Right forelimb (tissue), 1 donor: Measurements from ENCODE around the gene THBS3.
"Not testable (repeated sequence)": the region's sequence is repeated elsewhere in the genome, so short reads cannot be mapped to it uniquely, and the experiment has no call there.

Experiments
- DNase-seq: peaks from one replicate; pipeline ENCODE4 v3.0.0-alpha.2; 2018

Gene THBS3

GRCh38 chr1:155172732-155173477 is 34.8 kb downstream of the THBS3 start, which contains the start of gene KRTCAP2:
KRTCAP2 (minus strand) TSS chr1:155173304; CDS start chr1:155173224, 80 bp downstream.
- DNase-seq: peak; percentile 92

- DNase-seq: no peak
These were observed 35.6 kb downstream of the THBS3 start for GRCh38 chr1:155171836-155172731.

GRCh38 chr1:155170806-155171205 is 36.9 kb downstream of the THBS3 start:
- no peak for DNase-seq

- DNase-seq: no peak
These were observed 37.5 kb downstream of the THBS3 start for GRCh38 chr1:155170101-155170785.

GRCh38 chr1:155169541-155169940 is 38.2 kb downstream of the THBS3 start:
- no peak for DNase-seq

- no peak for DNase-seq
These were observed 39.1 kb downstream of the THBS3 start for GRCh38 chr1:155168456-155169210.

- not testable (repeated sequence) for DNase-seq
These were observed 39.6 kb downstream of the THBS3 start for GRCh38 chr1:155168105-155168445.

GRCh38 chr1:155167166-155168104 is 40.3 kb downstream of the THBS3 start:
- DNase-seq: peak; percentile 88

- peak; percentile 65 for DNase-seq
These were observed 41.1 kb downstream of the THBS3 start for GRCh38 chr1:155166471-155167165.

- no peak for DNase-seq
These were observed 41.6 kb downstream of the THBS3 start for GRCh38 chr1:155166051-155166470.

GRCh38 chr1:155164625-155165024 is 43.1 kb downstream of the THBS3 start:
- not testable (repeated sequence) for DNase-seq

GRCh38 chr1:155163785-155164184 is 43.9 kb downstream of the THBS3 start:
- not testable (repeated sequence) for DNase-seq

GRCh38 chr1:155162631-155163030 is 45.1 kb downstream of the THBS3 start:
- not testable (repeated sequence) for DNase-seq

- DNase-seq: no peak
These were observed 47.6 kb downstream of the THBS3 start for GRCh38 chr1:155160128-155160527.

GRCh38 chr1:155158991-155159390 is 48.7 kb downstream of the THBS3 start:
- DNase-seq: no peak

GRCh38 chr1:155155996-155156643 is 51.6 kb downstream of the THBS3 start:
- not testable (repeated sequence) for DNase-seq
